NOMO-1 treated with DMSO at 0.1 percent for 48 hours (cell line): ENCODE results near the gene CNTNAP4.
A peak's percentile ranks its signal among the peaks of the same experiment; 100 is the strongest.

ENCODE experiments used
- DNase-seq: peaks from one replicate; lab custom pipeline; 2025; ENCODE audit not compliant: unreplicated experiment; lab: John Stamatoyannopoulos, UW

The CNTNAP4 gene

DNA sequence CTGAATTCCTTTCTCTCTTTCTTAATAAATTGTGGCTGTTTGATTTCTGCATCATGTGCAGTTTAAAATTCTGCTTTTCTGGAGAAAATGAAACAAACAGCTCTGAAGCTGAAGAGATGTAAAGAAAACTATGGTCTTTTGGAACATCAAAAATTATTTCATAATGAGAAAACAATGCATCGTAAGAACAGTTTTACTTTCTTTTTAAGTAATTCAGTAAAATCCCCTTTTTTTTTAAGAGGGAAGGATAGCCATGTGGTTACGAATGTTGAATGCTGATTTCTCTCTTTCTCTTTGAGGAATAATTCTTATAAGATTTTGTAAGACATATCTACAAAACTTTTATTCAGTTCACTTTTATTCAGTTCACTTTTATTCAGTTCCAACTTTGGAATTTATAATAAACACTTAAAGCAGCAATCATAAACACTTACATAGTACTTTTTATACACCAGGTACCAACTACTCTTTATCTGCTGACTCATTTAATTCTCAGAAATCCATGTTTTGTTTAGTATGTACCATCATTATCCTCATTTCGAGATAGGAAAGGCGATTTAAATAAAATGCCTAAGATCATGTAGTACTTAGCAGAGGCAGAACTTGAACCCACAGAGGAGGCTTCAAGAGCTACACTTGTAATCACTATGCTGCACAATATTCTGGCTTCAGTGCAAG, 26.6 kb downstream of the CNTNAP4 start:
- DNase-seq, result no peak

GRCh38 chr16:76309639-76310335, 32.6 kb downstream of the CNTNAP4 start:
- no peak for DNase-seq

GRCh38 chr16:76311260-76311659, 34.1 kb downstream of the CNTNAP4 start:
- DNase-seq, result no peak

- no peak for DNase-seq
Observed at GRCh38 chr16:76318565-76318964, 41.4 kb downstream of the CNTNAP4 start.

GRCh38 chr16:76329106-76329505, 51.9 kb downstream of the CNTNAP4 start:
- DNase-seq, result no peak

GRCh38 chr16:76335180-76335974, 58.2 kb downstream of the CNTNAP4 start:
- no peak for DNase-seq

DNA sequence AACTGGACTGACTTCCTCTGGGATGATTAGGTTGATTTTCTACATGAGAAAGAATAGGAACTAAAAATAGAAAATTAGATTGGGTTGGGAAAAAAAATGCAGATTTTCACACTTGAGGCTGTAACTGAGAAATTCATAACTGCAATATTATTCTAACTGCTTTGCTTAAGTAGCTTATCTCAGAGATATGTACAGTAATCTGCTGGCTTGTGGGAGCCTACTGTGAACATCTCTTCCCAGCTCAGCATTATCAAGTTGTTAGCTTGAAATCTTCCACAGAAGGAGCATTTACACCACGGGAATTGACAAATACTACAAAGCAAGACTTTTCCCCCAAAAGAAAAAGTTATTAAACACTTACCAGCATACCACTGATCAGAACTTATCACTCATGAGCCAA, 58.9 kb downstream of the CNTNAP4 start:
- no peak for DNase-seq

DNA sequence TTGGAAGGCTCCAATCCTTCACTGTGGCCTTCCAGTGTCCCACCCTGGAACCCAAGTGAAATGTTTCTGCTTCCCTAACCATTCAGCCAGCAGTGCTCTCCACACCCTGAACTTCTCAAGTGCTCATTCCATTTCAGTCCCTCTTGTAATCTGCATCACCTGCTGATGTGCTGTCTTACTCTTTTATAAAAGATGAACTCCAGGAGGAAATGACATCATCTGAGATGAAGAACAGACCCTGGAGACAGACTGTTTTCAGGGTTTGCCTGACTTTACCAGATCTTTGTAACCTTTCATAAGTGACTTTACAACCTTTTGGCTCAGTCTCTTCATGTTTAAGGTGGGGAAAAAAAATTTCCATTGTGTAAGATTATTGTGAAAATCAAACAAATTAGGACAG, 61.3 kb downstream of the CNTNAP4 start:
- no peak for DNase-seq

DNA sequence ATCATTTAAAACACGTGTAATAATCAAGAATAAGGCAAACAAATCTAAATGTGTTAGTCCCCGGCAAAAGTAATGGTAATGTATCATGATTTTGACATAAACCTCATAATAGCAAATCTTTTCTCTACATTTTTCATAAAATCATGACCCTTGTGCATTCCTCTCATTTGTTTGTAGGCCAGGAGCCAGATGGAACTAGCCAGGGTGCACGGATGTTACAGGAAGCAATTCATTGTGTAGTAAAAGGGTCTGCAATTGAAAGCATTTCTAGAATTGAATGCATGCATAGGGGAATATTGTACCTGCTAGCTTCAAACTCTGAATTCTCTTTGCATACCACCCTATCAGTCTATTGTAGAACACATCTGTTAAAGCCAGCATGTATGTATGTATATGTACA, 66.6 kb downstream of the CNTNAP4 start:
- DNase-seq, result no peak

DNA sequence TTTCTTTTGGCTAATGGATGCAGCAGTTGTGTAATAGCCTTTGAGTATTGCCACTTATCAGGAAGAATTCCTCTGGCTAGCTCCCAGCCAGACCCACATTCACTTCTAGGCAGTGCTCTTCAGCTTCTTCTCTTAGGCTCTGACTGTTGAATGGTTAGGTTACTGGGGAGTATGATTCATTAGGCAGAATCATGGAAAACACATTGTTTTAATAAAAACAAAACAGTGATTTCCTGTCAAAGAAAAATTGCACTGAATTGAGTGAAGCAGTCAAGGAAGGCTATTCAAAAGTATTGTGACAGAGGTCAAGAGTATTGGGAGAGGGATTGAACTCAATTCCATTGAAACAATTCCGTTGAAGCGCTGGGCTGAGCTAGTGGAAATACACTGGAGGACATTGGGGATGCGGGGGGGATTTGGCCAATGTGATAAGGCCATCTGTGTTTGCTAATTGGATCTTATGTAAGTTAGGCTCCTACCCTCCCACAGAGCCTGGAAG, 68.0 kb downstream of the CNTNAP4 start:
- DNase-seq, result no peak

DNA sequence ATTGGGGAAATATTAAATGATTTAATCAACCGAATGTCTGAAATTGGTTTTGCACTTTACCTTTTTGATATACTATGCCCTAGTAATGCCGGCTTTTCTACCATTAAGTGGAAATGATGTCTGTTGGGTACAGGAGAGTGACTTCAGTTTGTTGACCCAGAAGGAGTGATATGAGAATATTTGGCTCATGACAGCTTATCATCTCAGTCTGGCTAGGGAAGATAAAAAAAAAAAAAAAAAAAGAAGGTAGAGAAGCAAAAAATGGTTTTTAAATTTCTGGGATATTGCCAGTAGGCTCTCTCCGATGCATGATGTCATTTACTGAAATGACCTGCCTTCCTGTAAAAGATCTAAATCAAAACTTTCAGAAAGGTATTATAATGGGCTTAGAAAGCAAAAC, 69.0 kb downstream of the CNTNAP4 start:
- no peak for DNase-seq

DNA sequence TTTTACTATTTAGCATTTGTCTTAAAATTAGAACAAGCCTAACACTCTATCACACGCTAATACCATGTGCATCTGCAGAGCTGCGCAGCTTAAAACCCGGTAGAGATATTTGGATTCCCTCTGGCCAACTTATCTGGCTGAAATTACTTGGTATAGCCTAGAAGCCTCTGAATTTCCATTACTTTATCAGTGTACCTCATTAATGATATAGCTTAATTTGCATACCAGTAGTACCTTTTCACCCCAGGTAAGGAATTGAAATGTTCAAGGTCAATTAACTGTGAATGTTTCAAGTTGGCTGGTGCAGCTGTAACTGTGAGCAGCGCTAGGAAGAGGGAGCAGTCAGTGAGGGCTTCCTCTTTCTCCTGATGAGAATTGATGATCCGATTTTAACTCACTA, 74.2 kb downstream of the CNTNAP4 start:
- no peak for DNase-seq

- DNase-seq, result no peak
Observed at GRCh38 chr16:76360404-76360803, 83.2 kb downstream of the CNTNAP4 start.

DNA sequence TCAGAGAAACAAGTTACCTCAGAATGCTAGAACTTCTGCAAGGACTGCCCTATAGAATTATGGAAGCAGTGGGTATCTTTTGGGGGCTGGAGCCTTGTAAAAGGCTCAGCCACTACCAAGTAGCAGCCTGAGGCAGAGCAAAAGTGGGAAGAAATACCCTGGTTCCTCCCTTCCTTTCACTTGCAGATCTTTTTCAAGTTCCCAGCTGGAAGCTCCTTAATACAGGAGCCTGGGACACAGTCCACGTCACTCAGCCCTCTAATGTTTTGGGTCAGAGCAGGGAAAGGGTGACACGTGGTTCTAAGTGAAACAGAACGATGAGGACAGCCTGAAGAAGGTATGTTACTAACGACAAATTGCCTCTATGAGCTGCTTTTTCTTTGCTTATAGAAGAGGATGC, 93.1 kb downstream of the CNTNAP4 start:
- no peak for DNase-seq

DNA sequence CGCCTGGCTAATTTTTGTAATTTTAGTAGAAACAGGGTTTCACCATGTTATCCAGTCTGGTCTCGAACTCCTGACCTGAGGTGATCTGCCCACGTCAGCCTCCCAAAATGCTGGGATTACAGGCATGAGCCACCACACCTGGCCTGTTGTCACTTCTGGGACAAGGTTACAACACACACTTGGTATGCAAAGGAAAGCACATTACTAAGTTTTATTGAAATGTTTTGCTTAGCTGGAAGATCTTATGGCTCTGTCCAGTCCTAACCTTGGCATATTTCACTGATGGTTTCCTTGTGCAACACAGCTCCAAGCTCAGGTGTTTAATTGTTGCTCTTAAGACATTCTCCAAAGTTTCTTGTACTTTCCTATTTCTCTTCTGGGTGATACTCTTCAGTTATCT, 94.2 kb downstream of the CNTNAP4 start:
- no peak for DNase-seq

DNA sequence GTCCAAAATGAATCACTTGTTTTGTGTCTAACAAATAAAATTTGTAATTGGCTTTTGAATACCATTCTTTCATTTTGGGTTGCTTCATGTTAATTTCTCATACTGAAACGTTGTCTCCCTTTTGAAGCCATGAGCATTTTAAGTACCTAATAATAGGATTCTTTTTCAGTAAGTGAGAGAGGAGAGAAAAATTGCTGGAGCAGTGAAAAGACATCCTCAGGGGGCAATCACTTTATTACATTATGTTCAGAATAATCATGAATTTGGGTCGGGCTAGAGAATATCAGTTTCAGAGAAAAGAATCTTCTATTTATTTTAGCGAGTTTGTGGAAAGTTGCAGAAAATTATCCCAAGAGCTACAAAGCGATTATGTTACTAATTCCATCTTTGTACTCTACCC, 96.8 kb downstream of the CNTNAP4 start:
- no peak for DNase-seq

DNA sequence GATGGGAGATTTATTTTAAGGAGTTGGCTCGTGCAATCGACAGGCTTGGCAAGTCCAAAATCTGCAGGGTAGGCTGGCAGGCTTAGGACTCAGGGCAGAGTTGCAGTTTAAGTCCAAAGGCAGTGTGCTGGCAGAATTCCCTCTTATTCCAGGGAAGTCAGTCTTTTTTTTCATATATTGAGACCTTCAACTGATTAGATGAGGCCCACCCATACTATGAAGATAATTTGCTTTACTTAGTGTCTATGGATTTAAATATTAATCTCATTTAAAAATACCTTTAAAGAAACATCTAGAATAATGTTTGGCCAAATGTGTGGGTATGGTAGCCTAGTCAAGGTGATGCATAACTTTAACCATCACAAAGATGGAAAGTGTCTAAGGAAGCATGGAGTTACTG, 99.8 kb downstream of the CNTNAP4 start:
- DNase-seq, result no peak

GRCh38 chr16:76378020-76378419, 100.8 kb downstream of the CNTNAP4 start:
- no peak for DNase-seq

GRCh38 chr16:76381096-76381495, 103.9 kb downstream of the CNTNAP4 start:
- no peak for DNase-seq

- no peak for DNase-seq
Observed at GRCh38 chr16:76385601-76386230, 108.5 kb downstream of the CNTNAP4 start.

DNA sequence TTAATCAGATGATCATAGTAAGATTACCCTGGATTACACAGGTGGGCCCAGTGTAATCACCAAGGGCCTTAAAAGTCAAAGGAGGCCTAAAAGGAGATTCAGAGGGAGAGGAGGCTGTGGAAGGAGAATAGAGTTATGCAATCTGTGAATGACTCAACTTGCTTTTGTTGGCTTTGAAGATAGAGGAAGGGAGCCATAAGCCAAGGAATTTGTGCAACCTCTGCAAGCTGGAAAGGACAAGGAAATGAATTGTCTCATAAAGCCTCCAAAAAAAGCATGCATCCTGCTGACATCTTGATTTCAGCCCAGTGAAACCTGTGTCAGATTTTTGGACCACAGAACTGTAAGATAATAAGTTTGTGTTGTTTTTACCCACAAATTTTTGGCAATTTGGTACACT, 109.6 kb downstream of the CNTNAP4 start:
- peak; percentile 47 for DNase-seq
